Activated CD8-positive, alpha-beta memory T cell treated with anti-CD3 and anti-CD28 coated beads, Interleukin-2, amount 10 ng/mL, durations not matched to agents 7 days and 5 days (primary cell): Measurements from ENCODE around the gene ZNF594. TPM values are rescaled to one million over a fixed set of nuclear protein-coding genes. Genes with fewer than 3 reads are reported as not detected.
"Not testable (repeated sequence)": the region's sequence is repeated elsewhere in the genome, so short reads cannot be mapped to it uniquely, and the experiment has no call there.

Experiments used
- ATAC-seq: fragments of 150-1000 bp; cut with Tn5 transposase; one replicate; pipeline ENCODE4 v1.10.0; 2021; ENCODE audit warnings: moderate library complexity
- CTCF ChIA-PET: fragments of 350-600 bp; sonication (Branson Sonifier 250); formaldehyde crosslinking; loops from one replicate; lab custom pipeline; 2021; ENCODE audit warnings: antibody characterized with exemption; lab: Charles Lee
- DNase-seq: peaks from one replicate; pipeline ENCODE4 v3.0.0-alpha.2; 2020
- H3K27ac Mint-ChIP-seq: one replicate; pipeline ENCODE4 v1.8.0; 2021; ENCODE audit warnings: mild to moderate bottlenecking, mixed read lengths
- H3K27me3 Mint-ChIP-seq: one replicate; pipeline ENCODE4 v1.8.0; 2021; ENCODE audit warnings: mixed read lengths
- H3K36me3 Mint-ChIP-seq: one replicate; pipeline ENCODE4 v1.8.0; 2021; ENCODE audit warnings: mild to moderate bottlenecking, mixed read lengths
- H3K4me1 Mint-ChIP-seq: one replicate; pipeline ENCODE4 v1.8.0; 2021; ENCODE audit warnings: mixed read lengths
- H3K4me3 Mint-ChIP-seq: one replicate; pipeline ENCODE4 v1.8.0; 2021; ENCODE audit warnings: mild to moderate bottlenecking, moderate library complexity, mixed read lengths
- H3K9me3 Mint-ChIP-seq: one replicate; pipeline ENCODE4 v1.8.0; 2022; ENCODE audit warnings: low read depth, mixed read lengths
- total RNA-seq, 2 experiments: library from RNA; stranded (reverse); gene quantifications; one replicate each; pipeline ENCODE4 v1.2.3, GENCODE V29; 2021

Gene ZNF594
- total RNA-seq: 10 to 100 TPM; 10.5 to 11.3 TPM

GRCh38 chr17:5191541-5192417 is at the start of gene ZNF594:
Gene ZNF594 (minus strand): TSS chr17:5191868. CDS start chr17:5184256, 7,612 bp downstream.
- ATAC-seq (peak; percentile 100), DNase-seq (peak; percentile 98)
- H3K27ac Mint-ChIP-seq: peak within 1 kb of the TSS; percentile 92
- no peaks in the 10 kb centered on the region for H3K27me3 Mint-ChIP-seq
- peak within 1 kb of the TSS; percentile 94 for H3K4me3 Mint-ChIP-seq
- CTCF ChIA-PET: interaction anchor here (0.6 to 2.5 kb wide), 14 partner anchors 10 to 758 kb away, joined by 3 to 11 read pairs (median 3); partner anchors contain the start of genes C1QBP and ZFP3
- H3K4me1 Mint-ChIP-seq: peaks cover 28% of the 10 kb centered on the region
- peaks cover 39% of the 10 kb centered on the region for H3K36me3 Mint-ChIP-seq
- peaks cover 19% of the 10 kb centered on the region for H3K9me3 Mint-ChIP-seq

GRCh38 chr17:5239769-5240168 is 48.1 kb upstream of the ZNF594 start:
- not testable (repeated sequence) for H3K27me3 Mint-ChIP-seq, ATAC-seq, H3K4me3 Mint-ChIP-seq, H3K27ac Mint-ChIP-seq, H3K9me3 Mint-ChIP-seq, DNase-seq, H3K36me3 Mint-ChIP-seq
- CTCF ChIA-PET: interaction anchor here (0.6 to 0.9 kb wide), 2 partner anchors 43 to 245 kb away, joined by 3 read pairs; no protein-coding TSS in a partner anchor
- H3K4me1 Mint-ChIP-seq: peaks cover 23% of the 10 kb centered on the region

DNA sequence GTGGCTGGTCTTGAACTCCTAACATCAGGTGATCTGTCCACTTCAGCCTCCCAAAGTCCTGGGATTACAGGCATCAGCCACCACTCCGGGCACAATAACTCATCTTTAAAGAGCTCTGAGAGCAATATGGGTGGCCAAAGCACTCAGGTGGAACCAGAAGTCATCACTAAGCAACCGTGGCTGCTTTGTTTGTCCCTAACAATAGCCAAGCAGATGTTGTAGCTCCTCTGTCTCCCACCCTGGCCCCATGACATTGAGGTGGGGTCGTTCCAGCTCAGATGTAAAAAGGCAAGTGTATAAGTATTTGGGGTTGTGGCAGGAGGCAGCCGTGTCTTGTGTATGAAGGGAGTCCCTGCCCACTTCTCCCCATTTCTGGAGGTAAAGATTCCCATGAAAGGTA is 46.7 kb upstream of the ZNF594 start:
- ATAC-seq (no peak), DNase-seq (no peak)
- H3K4me1 Mint-ChIP-seq: peaks cover 27% of the 10 kb centered on the region
- H3K36me3 Mint-ChIP-seq: no peaks in the 10 kb centered on the region
- H3K27ac Mint-ChIP-seq: no peak overlapping the region
- H3K4me3 Mint-ChIP-seq: no peak overlapping the region
- no peaks in the 10 kb centered on the region for H3K9me3 Mint-ChIP-seq
- CTCF ChIA-PET: interaction anchor here (0.6 to 3.1 kb wide), 9 partner anchors 12 to 187 kb away, joined by 3 to 19 read pairs (median 4); partner anchors contain the start of gene ZNF594
- no peaks in the 10 kb centered on the region for H3K27me3 Mint-ChIP-seq

DNA sequence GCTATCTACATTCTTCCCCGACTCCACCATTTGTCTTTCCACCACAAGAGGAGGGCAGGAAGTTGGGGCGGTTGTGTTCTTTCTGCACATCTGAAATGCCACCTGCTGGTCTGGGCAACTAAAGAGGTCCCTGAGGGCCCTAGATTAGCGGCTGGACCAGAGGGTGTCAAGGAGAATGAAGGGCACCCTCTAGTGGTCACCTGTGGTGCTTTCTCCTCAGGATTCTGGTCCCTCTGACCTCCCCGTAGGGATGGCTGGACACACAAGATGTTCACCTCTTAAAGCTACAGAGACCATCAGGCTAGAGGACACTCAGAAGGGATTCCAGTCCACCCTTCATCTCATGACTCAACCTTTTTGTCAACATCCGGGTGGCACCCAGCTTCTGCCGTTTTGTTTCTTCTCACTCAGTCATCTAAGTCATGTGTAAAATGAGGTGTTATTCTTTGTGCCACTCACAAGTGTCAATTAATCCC is 45.9 kb upstream of the ZNF594 start:
- H3K36me3 Mint-ChIP-seq: no peaks in the 10 kb centered on the region
- ATAC-seq (peak; percentile 88), DNase-seq (peak; percentile 75)
- peak overlapping the region; percentile 28 for H3K27ac Mint-ChIP-seq
- H3K9me3 Mint-ChIP-seq: no peaks in the 10 kb centered on the region
- CTCF ChIA-PET: interaction anchor here (0.8 to 3.1 kb wide), 11 partner anchors 9 to 46 kb away, joined by 3 to 19 read pairs (median 4); partner anchors contain the start of gene ZNF594
- H3K4me1 Mint-ChIP-seq: peaks cover 20% of the 10 kb centered on the region
- H3K27me3 Mint-ChIP-seq: no peaks in the 10 kb centered on the region
- H3K4me3 Mint-ChIP-seq: no peak overlapping the region

DNA sequence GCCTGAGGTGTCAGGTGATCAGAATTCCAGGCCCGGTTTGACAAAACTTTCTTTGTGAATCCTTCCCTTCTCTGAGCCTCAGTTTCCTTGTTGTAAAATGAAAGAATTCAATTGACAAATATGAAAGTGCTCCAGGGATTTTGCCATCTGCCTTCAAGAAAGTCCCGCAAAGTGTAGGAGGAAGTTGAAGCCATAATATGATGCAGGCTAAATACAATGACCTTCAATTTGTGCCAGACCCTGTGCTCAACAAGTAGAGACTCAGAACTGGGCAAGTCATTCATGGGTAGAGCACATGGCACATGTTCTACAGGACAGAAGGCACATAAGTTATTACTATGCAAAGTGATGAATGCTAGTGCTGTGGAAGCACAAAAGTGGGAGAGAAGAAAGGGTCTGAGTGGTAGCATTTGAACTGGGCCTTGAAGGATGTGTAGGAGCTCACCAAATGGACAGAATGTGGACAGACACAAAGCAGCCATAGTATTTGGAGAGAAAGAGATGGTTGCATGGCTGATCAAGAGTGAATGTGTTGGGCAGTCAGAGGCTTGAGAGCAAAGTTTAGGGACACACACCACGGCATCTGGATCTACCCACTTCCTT is 45.4 kb upstream of the ZNF594 start:
- H3K4me1 Mint-ChIP-seq: peaks cover 16% of the 10 kb centered on the region
- DNase-seq (no peak), ATAC-seq (peak; percentile 11)
- CTCF ChIA-PET: interaction anchor here (0.6 to 3.1 kb wide), 9 partner anchors 9 to 45 kb away, joined by 3 to 19 read pairs (median 4); no protein-coding TSS in a partner anchor
- peak overlapping the region; percentile 16 for H3K27ac Mint-ChIP-seq
- no peaks in the 10 kb centered on the region for H3K9me3 Mint-ChIP-seq
- no peaks in the 10 kb centered on the region for H3K27me3 Mint-ChIP-seq
- H3K36me3 Mint-ChIP-seq: no peaks in the 10 kb centered on the region
- H3K4me3 Mint-ChIP-seq: no peak overlapping the region

- Mint-ChIP-seq H3K36me3 (no peaks in the 10 kb centered on the region), H3K27ac (no peak within 1 kb of the TSS), H3K4me3 (no peak within 1 kb of the TSS), H3K27me3 (no peaks in the 10 kb centered on the region), H3K4me1 (peaks cover 15% of the 10 kb centered on the region), H3K9me3 (no peaks in the 10 kb centered on the region)
- CTCF ChIA-PET: interaction anchor here (1.5 kb wide), 1 partner anchor 37 kb away, joined by 3 read pairs; no protein-coding TSS in a partner anchor
- DNase-seq (no peak), ATAC-seq (no peak)
Observed at GRCh38 chr17:5234645-5235576, 43.2 kb upstream of the ZNF594 start, which contains the start of gene SCIMP. Gene SCIMP (minus strand): TSS chr17:5234860. CDS start chr17:5234755, 105 bp downstream.

DNA sequence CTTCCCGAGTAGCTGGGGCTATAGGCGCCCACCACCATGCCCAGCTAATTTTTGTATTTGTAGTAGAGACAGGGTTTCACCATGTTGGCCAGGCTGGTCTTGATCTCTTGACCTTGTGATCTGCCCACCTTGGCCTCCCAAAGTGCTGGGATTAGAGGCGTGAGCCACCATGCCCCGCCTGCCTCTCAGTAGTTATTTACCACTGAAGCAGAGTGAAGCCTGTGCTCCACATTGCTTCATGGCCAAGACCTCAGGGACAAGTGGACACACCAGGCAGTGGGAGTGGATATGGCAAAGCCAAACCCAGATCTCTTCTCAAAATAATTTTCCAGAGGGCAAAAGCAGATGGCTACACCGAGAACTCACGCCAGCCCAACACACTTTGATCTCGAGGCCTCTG is 41.8 kb upstream of the ZNF594 start:
- H3K4me3 Mint-ChIP-seq, H3K36me3 Mint-ChIP-seq, ATAC-seq, H3K9me3 Mint-ChIP-seq, CTCF ChIA-PET, DNase-seq, H3K27me3 Mint-ChIP-seq, H3K27ac Mint-ChIP-seq: not testable (repeated sequence)
- H3K4me1 Mint-ChIP-seq: peaks cover 18% of the 10 kb centered on the region

DNA sequence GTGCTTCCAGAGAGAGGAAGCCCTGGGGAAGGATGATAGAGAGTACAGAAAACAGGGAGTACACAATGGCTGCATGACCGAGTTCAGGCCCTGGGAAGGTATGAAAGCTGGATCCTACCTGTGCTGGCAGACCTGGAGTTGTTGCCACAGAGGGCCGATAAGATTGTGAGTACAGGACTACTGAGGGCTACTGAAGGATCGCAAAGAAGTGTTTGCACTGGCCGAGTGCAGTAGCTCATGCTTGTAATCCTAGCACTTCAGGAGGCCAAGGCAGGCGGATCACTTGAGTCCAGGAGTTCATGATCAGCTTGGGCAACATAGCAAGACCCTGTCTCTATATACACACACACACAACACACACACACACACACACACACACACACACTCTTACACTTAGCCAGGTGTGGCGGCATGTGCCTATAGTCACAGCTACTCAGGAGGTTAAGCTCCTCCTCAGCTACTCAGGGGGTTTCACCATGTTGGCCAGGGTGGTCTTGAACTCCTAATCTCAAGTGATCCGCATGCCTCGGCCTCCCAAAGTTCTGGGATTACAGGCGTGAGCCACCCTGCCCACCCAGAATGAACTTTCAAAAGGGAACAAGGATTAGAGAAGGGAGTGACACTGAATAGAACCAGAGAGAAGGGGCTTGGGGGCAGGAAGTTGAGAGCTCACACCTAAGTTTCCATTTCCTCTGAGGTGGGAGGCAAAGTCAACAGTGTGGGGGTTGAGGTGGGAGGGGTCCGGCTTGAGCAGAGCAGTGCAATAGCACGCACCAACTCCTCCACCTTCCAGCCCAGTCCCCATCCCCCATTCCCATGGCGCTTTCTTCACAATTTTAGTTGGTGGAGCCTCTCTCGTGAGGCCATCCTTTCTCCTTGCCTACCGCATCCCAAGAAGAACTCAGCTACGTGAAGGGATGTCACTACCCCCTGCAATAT is 35.5 kb upstream of the ZNF594 start:
- no peak overlapping the region for H3K4me3 Mint-ChIP-seq

DNA sequence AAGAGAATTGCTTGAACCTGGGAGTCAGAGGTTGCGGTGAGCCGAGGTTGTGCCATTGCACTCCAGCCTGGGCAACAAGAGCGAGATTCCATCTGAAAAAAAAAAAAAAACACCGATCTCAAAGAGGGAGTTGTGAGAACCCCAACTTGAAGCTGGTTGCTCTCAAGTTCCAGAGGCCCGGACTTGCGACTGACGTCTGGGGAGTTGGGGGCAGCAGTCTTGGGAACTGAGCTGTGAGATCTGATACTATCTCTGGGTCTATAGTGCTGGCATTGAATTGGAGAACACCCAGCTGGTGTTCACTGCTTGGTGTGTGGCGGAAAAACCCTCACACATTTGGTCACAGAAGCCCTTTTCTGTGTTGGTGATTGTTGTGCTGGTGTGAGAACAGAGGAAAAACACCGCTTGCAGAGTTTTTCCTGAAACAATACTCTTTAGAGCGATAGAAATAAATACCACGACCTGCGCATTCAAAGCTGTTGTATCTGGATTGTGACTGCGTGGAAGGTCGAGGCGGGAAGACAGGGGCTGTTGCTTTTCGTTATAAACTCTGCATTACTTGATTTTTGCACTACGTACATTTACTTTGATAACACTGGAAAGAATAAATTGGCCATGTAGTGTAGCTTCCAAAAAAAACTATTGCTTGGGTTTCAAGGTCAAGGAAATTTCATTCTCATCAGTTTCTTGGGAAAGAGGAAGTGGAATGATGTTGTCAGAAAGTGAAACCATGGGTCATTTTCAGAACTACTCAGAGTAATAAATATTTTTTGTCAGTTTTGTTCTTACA is 34.2 kb upstream of the ZNF594 start:
- H3K4me3 Mint-ChIP-seq: no peak overlapping the region
- H3K27ac Mint-ChIP-seq: no peak overlapping the region
- ATAC-seq: no peak
- no peaks in the 10 kb centered on the region for H3K27me3 Mint-ChIP-seq
- peaks cover 8% of the 10 kb centered on the region for H3K36me3 Mint-ChIP-seq
- DNase-seq: no peak
- no peaks in the 10 kb centered on the region for H3K9me3 Mint-ChIP-seq
- peaks cover 30% of the 10 kb centered on the region for H3K4me1 Mint-ChIP-seq
- CTCF ChIA-PET: interaction anchor here (0.7 to 4.3 kb wide), 4 partner anchors 12 to 30 kb away, joined by 3 to 19 read pairs (median 7); no protein-coding TSS in a partner anchor

More for the DNA sequence above, 35.5 kb upstream of the ZNF594 start:
- Mint-ChIP-seq H3K27ac (peak overlapping the region; percentile 84), H3K9me3 (no peaks in the 10 kb centered on the region), H3K4me1 (peaks cover 22% of the 10 kb centered on the region), H3K36me3 (peaks cover 8% of the 10 kb centered on the region), H3K27me3 (no peaks in the 10 kb centered on the region)
- ATAC-seq (peak; percentile 72), DNase-seq (peak; percentile 62)
- CTCF ChIA-PET: interaction anchor here (0.7 to 4.3 kb wide), 5 partner anchors 10 to 35 kb away, joined by 3 to 19 read pairs (median 3); partner anchors contain the start of gene ZNF594

DNA sequence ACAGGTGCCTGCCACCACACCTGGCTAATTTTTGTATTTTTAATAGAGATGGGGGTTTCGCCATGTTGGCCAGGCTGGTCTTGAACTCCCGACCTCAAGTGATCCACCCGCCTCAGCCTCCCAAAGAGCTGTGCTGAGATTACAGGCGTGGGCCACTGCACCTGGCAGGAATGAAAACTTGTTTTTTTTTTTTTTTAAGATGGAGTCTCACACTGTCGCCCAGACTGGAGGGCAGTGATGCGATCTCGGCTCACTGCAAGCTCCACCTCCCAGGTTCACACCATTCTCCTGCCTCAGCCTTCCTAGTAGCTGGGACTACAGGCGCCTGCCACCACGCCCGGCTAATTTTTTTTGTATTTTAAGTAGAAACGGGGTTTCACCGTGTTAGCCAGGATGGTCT is 30.2 kb upstream of the ZNF594 start:
- H3K36me3 Mint-ChIP-seq, H3K9me3 Mint-ChIP-seq, DNase-seq, H3K27me3 Mint-ChIP-seq, H3K4me3 Mint-ChIP-seq, H3K27ac Mint-ChIP-seq, ATAC-seq, CTCF ChIA-PET: not testable (repeated sequence)
- peaks cover 21% of the 10 kb centered on the region for H3K4me1 Mint-ChIP-seq

- DNase-seq (no peak), ATAC-seq (no peak)
- no peak overlapping the region for H3K4me3 Mint-ChIP-seq
- H3K36me3 Mint-ChIP-seq: no peaks in the 10 kb centered on the region
- peaks cover 11% of the 10 kb centered on the region for H3K4me1 Mint-ChIP-seq
- no peaks in the 10 kb centered on the region for H3K9me3 Mint-ChIP-seq
- CTCF ChIA-PET: interaction anchor here (0.7 kb wide), 1 partner anchor 579 kb away, joined by 3 read pairs; no protein-coding TSS in a partner anchor
- H3K27ac Mint-ChIP-seq: no peak overlapping the region
- H3K27me3 Mint-ChIP-seq: no peaks in the 10 kb centered on the region
Observed at GRCh38 chr17:5220074-5220473, 28.4 kb upstream of the ZNF594 start.
